HCEC 1CT (cell line): ENCODE data around the gene VSIG10.

Experiments
- DNase-seq: peaks from one replicate; pipeline ENCODE4 v3.0.0-alpha.2; 2017

Gene VSIG10

DNA sequence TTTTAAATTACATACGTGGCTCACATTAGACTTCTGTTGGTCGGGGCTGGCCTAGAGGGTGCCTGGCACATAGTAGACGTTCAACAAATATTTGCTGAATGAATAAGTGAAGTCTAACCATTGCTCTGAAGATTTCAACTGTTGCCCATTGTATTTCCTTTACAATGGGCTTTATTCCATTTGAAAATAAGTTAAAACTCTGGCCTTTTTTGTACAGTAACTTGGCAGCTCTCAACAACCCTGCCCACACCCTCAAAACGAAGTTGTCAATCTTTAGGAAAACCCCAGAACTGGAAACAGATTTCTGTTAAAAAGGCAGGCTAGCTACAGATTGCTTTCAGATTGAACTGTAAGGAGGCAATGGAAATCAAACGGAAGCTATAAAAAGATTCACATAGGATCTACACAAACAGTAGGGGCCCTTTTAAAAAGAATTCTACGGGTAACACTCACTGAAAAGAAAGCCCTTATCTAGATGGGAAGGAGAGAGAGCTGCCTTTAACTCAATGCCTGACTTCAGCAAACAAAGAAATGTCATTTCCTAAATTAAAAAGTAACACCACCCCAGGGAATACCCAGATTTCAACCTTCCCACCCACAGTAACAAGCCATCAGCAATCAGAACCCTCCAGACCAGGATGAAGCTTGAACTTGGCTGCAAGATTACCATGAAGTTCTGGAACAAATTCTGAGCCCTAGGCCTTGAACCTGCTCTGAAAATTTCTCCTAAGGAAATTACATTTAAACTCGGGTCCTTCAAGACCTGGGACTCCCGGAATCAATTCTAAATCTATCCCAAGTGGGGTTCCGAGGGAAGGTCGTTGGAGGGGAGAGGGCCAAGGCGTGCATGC is 44.2 kb downstream of the VSIG10 start:
- DNase-seq, result peak; percentile 57

DNA sequence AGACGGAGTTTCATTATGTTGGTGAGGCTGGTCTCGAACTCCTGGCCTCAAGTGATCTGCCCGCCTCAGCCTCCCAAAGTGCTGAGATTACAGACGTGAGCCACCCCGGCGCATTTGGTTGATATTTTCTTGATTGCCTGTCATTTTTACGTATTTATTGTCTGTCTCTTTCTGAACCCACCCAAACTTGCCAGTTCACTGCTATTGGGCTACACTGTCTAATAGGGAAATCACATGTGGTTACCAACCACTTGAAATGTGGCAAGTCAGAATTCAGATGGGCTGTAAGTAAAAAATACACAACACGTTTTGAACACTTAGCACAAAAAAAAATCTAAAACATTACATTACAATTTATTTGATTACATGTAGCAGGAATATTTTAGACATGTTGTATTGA is 44.9 kb downstream of the VSIG10 start:
- no peak for DNase-seq

DNA sequence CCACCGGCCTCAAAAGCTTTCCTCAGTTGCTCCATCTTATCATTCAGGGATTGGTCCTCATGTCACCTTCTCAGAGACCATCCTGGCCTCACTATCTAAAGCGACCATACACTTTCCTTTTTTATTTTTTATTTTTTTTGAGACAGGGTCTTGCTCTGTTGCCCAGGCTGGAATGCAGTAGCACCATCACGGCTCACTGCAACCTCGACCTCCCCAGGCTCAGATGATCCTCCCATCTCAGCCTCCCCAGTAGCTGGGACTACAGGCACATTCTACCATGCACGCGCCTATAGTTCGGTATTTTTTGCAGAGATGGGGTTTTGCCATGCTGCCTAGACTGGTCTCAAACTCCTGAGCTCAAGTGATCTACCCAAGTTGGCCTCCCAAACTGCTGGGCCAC is 45.6 kb downstream of the VSIG10 start:
- no peak for DNase-seq

DNA sequence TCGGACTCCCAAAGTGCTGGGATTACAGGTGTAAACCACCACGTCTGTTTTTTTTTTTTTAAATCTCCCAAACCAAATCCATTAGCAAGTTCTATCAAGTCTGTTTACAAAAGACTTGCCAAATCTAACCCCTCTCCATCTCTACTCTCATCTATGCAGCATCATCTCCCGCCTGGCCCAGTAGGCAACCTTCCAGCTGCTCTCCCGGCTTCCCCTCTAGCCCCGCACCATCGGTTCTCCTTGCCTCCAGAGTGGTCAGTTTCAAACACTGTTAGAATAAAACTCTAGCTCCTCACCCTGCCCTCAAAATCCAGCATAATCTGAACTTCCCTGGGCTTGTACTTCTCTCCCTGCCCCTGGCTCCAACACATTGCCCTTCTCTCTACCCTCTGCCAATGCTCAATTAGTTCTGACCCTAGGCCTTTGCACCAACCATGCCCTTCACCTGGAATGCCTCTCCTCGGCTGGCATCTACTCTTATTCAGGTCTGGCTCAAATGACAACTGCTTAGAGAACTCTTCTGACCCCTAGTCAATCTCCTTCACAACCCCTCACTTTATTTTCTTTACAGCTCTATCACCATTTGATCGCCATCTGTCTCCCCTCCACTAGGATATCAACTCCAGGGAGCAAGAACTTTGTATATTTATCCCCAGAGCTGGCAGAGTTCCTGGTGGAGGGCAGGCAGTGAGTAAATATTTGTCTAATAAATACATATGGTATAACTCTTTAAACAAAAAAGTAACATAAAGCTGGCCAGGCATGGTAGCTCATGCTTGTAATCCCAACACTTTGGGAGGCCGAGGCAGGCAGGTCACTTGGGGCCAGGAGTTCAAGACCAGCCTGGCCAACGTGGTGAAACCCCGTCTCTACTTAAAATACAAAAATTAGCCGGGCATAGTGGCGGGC is 47.7 kb downstream of the VSIG10 start:
- DNase-seq, result no peak

DNA sequence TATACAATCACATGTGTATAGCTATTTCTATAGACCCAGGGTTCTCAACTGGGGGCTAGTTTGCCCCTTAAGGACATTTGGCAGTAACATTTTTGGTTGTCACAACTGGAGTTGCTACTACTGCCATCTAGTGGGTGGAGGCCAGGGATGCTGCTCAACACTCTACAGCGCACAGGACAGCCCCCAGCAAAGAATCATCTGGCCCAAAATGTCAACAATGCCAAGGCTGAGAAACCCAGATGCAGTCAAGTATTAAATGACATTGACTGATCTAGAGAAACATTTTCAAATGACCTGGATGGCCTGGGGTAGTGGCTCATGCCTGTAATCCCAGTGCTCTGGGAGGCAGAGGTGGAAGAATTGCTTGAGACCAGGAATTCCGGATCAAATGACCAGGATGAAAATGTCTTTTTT is 48.7 kb downstream of the VSIG10 start:
- DNase-seq, result peak; percentile 55

DNA sequence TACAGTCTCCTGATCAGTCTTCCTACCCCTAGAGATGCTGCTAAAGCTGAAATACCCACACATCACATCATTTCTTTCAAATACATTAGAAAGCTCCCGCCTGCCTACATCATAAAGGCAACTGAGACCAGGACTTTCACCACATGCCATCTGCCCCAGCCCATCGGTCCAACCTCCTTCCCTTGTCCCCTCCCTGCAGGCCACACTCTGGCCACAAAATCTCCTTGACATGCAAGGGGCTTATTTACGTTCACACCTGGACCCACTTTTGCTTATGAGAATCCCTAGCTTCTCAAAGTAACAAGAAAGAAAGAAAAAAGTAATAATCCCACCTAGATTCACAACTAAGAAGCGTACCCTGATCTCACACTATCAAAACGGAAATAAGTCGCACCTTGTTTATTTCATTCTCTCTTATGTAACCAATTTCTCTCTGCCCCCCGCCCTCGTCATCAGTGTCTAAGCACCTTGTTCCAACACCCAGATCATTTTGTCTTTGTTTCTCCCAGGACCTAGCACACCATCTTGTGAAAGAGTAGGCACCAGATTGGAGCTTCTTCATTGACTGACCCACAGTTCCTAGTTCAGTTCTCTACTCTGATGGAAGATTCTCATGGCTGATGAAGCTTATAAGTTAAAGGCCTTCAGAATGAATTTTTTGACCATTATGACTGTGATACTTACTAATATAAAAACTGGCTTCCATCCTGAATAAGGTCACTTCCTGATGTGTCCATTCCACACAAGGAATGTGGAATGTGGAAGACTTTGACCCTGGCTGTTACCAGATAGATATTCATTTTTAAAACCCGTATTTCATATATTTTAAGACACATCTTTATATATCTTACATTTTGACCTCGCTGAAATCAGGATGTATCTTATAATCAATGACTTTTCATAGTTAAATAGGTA is 50.5 kb downstream of the VSIG10 start:
- DNase-seq, result peak; percentile 75

DNA sequence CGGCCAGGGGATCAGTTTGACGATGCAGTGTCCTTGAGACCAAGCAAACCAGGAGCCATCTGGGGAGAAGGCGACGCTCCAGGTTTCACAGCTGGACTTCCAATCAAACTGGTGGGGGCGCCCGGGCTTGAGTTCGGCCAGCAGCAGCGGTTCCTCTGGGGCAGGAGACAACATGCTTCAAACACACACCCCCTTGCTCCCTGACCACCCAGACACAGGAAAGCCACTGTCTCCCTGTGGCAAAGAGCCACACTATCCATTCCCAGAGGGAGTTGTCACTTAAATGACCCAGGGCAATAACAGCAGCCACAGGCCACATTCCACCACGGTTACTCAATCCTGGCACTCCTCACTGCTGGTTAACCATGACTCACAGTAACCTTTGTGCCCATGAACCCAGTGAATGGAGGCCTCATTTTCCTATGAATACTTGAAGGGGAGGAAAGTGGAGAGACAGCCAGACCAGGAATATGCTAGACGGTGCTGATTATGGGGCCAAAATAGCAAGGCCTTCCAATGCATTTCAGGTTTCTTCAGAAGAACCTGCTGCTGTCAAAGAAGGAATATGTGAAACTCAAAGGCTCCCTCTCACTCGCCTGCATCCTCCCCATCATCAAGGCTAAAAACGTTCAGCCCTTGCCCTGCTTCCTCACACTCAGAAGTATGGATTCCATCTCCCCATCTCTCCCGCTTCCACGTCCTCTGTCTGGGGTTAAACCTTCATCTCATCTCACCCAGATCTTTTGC is 51.3 kb downstream of the VSIG10 start:
- DNase-seq, result peak; percentile 96

DNA sequence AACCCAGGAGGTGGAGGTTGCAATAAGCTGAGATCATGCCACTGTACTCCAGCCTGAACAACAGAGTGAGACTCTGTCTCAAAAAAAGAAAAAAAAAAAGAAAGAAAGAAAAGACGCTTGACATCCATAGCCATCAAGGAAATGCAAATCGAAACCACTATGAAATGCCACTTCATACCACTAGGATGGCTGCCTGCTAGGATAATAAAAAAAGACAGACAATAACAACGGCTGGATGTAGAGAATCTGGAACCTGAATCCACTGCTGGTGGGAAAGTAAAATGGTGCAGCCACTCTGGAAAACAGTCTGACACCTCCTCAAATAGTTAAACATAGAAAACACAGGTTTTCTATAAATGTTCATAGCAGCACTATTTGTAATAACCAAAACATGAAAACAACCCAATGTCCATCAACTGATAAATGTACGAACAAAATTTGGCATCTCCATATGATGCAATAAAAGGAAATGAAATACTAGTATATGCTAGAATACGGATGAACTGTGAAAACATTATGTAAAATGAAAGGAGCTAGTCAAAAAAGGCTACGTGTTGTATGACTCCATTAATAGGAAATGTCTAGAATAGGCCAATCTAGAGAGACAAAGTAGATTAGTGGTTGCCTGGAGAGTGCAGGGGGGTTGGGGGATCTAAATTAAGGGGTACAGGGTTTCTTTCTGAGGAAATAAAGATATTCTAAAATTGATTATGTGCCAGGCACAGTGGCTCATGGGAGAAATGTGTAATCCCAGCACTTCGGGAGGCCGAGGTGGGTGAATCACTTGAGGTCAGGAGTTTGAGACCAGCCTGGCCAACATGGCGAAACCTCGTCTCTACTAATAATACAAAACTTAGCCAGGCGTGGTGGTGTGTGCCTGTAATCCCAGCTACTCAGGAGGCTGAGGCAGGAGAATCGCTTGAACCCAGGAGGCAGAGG is 52.6 kb downstream of the VSIG10 start:
- peak; percentile 22 for DNase-seq

DNA sequence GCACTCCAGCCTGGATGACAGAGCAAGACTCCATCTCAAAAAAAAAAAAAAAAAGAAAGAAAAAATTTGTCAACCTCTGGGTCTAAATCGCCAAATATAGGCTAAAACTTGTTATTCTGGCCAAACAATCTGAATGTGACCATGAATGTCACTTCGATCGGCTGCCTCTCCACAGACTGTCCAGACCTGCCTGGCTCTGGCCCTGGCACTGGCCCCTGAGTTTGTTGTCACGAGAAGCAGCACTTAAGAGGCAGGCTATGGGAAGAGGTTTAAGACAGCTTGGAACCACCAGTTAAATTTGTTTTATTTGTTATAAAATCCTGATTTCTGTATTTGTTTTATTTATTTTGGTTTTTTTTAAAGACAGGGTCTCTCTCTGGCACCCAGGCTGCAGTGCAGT is 57.4 kb downstream of the VSIG10 start:
- no peak for DNase-seq

DNA sequence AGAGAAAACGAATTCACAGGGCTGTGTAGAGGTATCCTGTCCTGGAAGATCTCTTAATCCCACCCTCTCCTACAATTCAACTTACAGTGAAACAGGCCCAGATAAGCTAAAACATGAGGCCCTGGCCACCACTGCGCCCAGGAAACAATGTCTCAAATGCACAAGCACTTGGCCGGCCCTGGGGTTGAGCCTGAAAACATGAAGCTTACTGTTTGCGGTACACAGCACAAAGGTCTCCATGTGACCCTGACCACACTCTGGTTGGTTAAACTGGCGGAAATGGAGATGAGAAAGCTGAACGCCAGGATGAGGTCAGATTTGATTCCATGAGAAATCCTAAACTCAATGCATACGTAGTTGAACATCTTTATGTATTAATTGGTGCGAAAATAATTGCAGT is 59.2 kb downstream of the VSIG10 start:
- no peak for DNase-seq

DNA sequence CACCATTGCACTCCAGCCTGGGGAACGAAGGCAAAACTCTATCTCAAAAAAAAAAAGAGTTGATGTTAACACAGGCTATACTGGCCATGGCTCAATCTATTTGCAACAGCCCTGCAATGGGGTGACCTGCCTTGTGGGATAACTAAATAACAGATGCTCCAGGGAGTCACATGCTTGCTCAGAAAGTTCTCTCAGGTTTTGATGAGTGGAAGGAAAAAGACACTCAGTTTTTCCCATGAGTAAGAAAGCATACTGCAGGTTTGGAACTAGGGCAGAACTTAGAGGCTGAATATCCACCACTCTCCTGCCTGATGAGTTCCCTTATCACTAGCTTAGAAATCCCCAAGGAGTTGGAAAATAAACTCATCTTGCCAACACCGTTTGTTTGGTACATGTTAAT is 59.7 kb downstream of the VSIG10 start:
- no peak for DNase-seq

DNA sequence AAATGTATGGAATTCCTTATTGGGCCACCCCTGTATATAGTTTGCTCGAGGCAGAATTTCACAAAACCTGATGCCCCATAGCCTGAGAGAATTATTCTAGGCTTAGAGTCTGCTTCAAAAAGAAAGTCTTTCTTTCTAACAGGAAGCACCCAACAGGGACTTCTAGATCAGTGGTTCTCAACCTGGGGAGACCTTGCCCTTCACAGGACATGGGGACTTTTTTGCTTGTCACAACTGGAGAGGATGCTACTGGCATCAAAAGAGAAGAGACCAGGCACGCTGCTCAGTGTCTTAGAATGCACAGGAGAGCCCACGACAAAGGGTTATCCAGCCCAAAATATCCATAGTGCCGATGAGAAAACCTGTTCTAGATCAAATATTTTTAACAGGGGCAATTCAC is 61.7 kb downstream of the VSIG10 start:
- DNase-seq, result no peak

DNA sequence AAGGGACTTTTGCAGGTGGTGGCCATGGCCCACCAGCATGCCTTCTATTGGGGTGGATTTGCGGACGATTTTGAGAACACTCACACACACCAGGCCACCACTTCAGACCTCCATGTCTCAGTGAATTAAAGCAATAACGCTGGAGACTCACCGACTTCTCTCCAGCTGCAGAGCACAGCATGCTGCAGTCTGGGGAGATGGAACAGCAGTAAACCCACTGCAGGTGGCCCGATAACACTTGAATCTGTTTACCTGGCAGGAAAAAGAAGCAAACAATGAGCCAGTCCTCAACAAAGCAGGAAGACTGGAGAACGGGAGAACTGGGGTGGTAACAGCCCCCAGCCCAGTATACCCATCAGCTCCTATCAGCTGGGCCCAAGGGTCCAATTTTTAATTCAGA is 65.7 kb downstream of the VSIG10 start:
- no peak for DNase-seq

DNA sequence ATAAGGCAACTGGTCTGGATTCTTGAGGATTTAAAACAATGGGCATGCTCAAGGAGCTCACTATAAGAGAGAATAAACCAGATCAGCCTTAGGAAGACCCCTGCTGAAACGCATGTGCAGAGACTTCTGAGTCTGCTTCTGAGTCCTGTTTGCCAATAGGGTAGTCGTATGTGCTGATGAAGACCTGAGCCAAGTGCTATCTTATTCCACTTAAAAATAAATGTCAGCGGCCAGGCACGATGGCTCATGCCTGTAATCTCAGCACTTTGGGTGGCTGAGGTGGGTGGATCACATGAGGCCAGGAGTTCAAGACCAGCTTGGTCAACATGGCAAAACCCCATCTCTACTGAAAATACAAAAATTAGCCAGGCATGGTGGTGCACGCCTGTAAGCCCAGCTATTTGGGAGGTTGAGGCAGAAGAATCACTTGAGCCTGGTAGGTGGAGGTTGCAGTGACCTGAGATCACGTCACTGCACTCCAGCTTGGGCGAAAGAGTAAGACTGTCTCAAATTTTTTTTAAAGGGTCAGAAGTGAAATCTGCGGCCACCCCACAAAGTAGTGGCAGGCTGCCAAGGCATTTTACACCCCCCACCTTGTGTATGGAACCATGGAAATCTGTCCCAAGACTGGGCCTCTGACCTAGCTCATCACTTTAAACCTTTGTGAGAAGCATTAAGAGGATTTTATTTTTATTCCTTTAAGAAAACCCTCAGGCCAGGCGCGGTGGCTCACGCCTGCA is 67.0 kb downstream of the VSIG10 start:
- no peak for DNase-seq

DNA sequence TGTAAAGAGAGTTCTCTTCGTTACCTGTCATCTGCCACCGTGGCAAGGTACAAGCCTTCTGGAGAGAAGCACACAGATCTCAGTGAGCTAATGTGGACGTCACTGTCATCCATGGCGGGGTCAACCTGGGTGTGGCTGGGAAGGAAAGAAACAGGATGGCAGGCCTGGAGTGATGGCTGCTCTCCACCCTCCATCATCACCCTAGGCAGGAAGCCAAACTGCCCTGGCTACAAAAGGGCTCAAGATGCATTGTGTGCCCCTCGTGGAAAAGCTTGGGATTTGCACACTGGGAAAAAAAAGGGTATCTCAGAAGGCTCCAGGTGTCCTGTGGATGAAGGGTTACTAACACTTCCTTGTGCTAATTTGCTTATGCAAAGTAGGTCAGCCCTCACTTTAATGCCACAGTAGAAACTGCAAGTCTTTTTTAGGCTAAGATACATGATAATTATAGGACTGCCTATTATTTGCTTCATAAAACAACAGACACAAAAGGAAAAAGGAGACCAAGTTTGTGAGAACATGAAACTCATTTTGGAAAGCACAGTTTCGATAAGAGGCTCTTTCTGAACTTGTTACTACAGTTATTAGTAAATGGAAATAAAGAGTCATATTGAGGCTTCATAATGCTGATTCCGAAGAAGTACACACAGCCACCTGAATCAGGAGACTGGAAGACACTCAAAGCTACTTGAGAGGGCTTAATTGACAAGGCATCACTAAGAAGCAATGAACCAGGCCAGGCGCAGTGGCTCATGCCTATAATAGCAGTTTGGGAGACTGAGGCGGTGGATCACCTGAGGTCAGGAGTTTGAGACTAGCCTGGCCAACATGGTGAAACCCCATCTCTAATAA is 68.4 kb downstream of the VSIG10 start:
- peak; percentile 49 for DNase-seq

DNA sequence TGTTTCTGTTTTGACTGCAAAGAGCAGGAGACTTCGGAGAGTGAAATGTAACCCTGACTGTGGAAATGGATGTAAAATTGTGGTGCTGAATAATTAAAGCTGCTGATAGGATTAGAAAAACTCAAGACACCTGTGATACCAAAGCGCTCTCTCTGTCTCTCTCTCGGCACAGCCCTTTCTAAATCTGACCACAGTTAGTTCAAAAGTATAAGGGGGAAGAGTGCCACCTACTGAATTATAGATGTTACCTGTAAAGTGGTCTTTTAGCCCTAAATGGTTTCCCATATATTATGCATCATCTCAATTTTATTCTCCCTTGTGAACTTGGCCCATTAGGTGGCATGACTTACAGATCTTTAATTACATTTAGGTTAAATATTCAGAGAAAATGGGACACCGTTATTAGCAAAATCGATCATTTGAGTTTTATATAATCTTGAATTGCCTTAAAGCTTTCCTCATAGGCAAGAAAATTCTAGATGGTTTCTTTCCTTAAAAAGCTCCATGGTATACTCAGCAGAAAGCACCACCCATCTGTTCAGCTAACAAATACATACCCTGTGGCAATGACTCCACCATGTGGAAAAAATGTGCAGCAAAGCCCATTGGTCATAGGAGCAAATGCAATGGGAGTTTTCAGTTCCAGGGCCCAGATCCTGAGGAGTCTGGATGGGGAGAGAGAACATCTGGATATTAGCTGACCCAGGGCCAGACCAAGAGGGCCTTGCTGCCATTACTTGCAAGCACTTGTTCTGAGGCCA is 69.2 kb downstream of the VSIG10 start:
- DNase-seq, result peak; percentile 71

DNA sequence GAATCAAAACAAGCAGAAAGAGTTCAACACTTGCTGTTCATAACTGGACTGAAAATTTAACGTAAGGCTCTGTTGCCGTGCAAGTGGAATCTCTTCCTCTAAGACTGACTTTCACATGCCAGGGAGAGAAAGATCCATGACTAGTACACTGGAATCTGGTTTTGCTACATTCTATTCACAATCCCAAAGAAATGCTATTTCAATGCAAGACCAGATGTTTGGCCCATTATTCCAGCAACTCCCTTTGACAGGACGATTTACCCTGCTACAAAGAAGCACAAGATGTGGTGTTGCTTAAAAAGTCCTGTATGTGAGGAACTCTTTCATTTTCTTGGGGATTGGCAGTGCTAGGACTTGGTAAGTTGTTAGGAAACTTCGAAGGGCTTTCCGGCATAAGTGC is 69.9 kb downstream of the VSIG10 start:
- no peak for DNase-seq

DNA sequence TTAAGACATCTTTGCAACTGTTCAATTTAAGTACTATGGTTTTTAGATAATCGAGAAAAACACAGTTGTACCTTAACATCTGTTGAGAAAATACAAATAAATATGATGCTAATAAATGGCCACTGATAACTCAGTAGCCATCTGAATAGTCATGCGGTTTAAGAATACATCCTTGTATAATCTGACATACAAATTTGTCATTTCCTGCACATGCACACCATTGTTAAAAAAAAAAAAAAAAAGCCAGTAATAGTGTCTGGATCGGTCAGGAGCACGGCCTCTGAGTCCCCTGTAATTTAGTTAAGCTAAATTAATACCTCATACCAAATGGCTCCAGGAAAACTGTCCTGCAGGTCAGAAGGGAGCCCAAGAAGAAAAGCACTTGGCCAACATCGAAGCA is 70.5 kb downstream of the VSIG10 start:
- peak; percentile 34 for DNase-seq
